GM15510 (cell line): ENCODE data around the gene OVAAL.

Experiments
- POLR2A ChIP-seq: IDR thresholded peaks from 3 replicates; pipeline ENCODE4 v1.6.1; 2011; ENCODE audit warnings: borderline replicate concordance; ENCODE audit not compliant: insufficient read length; ENCODE audit errors: extremely low read depth

Gene OVAAL

GRCh38 chr1:180560868-180561600, 2.3 kb downstream of the OVAAL start:
- TF ChIP-seq POLR2A = no peak

- no peak for TF ChIP-seq POLR2A
These were observed 3.9 kb downstream of the OVAAL start for GRCh38 chr1:180562640-180563025.

- TF ChIP-seq POLR2A = no peak
These were observed 4.5 kb downstream of the OVAAL start for GRCh38 chr1:180563026-180563827.

GRCh38 chr1:180565121-180565871, 6.5 kb downstream of the OVAAL start:
- no peak for TF ChIP-seq POLR2A

- TF ChIP-seq POLR2A = no peak
These were observed 7.3 kb downstream of the OVAAL start for GRCh38 chr1:180566026-180566425.

- TF ChIP-seq POLR2A = no peak
These were observed 7.7 kb downstream of the OVAAL start for GRCh38 chr1:180566495-180566894.

- no peak for TF ChIP-seq POLR2A
These were observed 8.9 kb downstream of the OVAAL start for GRCh38 chr1:180567654-180568053.

- TF ChIP-seq POLR2A = no peak
These were observed 9.4 kb downstream of the OVAAL start for GRCh38 chr1:180568184-180568583.

- TF ChIP-seq POLR2A = no peak
These were observed 12.5 kb downstream of the OVAAL start for GRCh38 chr1:180571060-180571831.

GRCh38 chr1:180571832-180572636, 13.3 kb downstream of the OVAAL start:
- TF ChIP-seq POLR2A = no peak

- TF ChIP-seq POLR2A = no peak
These were observed 14.0 kb downstream of the OVAAL start for GRCh38 chr1:180572760-180573159.

GRCh38 chr1:180574031-180574713, 15.4 kb downstream of the OVAAL start:
- TF ChIP-seq POLR2A = no peak

GRCh38 chr1:180577361-180577760, 18.6 kb downstream of the OVAAL start:
- TF ChIP-seq POLR2A = no peak
